Retinal pigment epithelial cell (primary cell): ENCODE results near the gene ZNF445.
"Not testable (repeated sequence)": the region's sequence is repeated elsewhere in the genome, so short reads cannot be mapped to it uniquely, and the experiment has no call there.

Source experiments
- DNase-seq: peaks from one replicate; pipeline ENCODE4 v3.0.0-alpha.2; 2010; ENCODE audit warnings: low read depth
- H3K4me3 ChIP-seq: 2 replicates; pipeline ENCODE4 v1.5.1; 2011; ENCODE audit warnings: mild to moderate bottlenecking, low read length, control low read depth, moderate library complexity
- TF ChIP-seq, protein P1 (sequence below): conservative IDR thresholded peaks from 2 replicates; pipeline ENCODE4 v1.5.1; 2011; ENCODE audit warnings: low read depth, low read length, control low read depth, inconsistent platforms

The ZNF445 gene

DNA sequence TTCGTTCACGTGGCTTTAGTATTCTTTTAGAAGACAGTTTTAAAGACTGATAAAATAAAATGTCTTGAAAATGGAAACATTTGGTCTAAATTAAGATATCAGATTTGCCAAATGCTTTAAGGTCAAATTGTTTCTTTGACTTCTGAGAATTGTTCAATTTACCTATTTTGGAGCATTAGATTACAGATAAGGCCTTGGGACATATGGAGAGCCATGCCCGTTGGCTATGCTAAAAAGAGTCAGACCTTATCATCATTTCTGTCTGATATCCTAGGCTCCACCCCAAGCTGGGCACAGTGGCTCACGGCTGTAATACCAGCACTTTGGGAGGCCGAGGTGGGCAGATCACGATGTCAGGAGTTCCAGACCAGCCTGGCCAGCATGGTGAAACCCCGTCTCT is 13.0 kb downstream of the ZNF445 start:
- no peak for DNase-seq
- TF ChIP-seq, protein P1, sequence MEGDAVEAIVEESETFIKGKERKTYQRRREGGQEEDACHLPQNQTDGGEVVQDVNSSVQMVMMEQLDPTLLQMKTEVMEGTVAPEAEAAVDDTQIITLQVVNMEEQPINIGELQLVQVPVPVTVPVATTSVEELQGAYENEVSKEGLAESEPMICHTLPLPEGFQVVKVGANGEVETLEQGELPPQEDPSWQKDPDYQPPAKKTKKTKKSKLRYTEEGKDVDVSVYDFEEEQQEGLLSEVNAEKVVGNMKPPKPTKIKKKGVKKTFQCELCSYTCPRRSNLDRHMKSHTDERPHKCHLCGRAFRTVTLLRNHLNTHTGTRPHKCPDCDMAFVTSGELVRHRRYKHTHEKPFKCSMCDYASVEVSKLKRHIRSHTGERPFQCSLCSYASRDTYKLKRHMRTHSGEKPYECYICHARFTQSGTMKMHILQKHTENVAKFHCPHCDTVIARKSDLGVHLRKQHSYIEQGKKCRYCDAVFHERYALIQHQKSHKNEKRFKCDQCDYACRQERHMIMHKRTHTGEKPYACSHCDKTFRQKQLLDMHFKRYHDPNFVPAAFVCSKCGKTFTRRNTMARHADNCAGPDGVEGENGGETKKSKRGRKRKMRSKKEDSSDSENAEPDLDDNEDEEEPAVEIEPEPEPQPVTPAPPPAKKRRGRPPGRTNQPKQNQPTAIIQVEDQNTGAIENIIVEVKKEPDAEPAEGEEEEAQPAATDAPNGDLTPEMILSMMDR, result no peak
- H3K4me3 ChIP-seq, result no peak overlapping the region

DNA sequence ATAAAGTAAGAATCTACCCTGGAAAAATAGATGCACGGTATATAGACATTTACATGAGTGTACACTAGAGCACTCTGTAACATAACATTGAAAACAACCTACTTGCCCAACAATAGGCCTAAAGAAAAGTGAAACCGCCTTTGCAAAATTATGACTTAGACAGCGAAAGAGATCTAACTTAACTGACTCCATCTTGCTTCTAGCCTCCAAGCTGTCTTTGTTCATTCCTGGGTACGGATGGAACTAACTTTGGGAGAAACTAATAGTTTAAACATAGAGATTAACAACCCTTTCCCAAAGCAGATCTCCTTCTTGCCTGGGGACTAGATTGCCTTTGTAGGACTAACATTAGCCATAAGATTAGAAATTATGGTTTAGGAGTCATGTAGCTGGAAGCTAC is 17.4 kb downstream of the ZNF445 start:
- not testable (repeated sequence) for H3K4me3 ChIP-seq, DNase-seq

DNA sequence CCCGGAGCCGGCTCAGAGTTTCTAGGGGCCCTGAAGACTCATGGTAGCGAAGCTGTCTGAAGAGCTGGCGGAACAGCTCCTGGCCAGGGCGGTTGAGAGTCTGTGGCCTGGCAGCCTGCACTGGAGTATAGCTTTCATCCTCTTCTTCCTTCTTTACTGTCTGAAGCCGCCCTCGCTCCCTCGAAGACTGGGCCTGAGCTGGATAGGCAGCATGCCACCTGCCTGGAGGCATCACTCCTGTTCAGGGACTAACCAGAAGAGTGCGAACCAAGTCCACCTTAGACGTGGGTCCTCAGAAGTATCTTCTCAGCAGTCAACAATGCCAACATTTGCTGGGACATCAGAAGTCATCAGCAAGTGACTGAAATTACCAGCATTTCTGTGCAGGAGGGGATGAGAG is 22.2 kb downstream of the ZNF445 start:
- DNase-seq, result no peak
- H3K4me3 ChIP-seq, result no peak overlapping the region
- TF ChIP-seq, protein P1, result no peak

DNA sequence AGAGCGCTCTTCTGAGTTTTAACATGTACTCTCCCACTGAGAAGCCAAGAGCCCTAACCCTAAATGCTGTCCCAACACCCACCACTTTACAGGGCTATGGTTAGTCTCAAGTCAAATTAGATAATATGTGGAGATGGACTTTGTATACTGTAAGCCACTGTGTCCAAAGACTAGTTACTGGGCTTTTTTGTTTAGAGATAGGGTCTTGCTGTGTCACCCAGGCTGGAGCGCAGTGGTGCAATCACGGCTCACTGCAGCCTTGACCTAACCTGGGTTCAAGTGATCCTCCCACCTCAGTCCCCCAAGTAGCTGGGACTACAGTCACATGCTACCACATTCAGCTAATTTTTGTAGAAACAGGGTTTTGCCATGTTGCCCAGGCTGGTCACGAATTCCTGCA is 23.2 kb downstream of the ZNF445 start:
- no peak for DNase-seq
- TF ChIP-seq, protein P1, result no peak
- H3K4me3 ChIP-seq, result no peak overlapping the region

DNA sequence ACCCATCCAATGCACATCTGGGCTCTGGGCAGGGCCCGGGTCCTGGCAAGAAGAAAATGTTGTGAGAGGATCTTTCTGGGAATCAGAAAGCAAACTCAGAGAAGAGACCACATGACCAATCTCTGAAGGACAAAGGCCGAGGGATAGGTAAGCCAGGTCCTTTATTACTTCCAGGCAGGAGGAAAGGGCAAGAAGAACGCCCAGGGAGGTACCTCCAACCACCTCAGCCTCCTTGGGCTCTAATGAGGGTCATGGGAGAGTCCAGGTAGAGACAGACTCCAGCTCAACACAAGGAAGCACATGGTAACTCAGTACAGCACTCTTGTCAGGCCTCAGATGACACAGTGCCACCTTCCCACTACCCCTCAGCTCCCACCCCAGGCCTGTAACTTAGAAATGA is 26.0 kb downstream of the ZNF445 start:
- TF ChIP-seq, protein P1, result no peak
- no peak for DNase-seq
- no peak overlapping the region for H3K4me3 ChIP-seq

DNA sequence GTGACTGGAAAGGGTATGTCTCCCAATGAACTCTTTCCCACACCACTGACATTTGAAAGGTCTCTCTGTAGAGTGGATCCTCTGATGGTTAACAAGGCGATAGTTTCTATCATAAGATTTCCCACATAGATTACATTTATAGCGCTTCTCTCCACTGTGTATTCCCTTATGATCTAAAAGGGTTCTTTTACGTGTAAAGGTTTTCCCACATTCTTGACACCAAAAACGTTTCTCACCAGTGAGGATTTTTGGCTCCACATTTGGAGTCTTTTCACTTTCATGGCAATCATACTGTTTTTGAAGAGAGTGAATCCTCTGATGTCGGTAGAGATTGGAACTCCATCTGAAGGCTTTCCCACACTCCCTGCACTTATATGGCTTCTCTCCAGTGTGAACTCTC is 30.5 kb downstream of the ZNF445 start:
- TF ChIP-seq, protein P1, result no peak
- DNase-seq, result no peak
- H3K4me3 ChIP-seq, result no peak overlapping the region

DNA sequence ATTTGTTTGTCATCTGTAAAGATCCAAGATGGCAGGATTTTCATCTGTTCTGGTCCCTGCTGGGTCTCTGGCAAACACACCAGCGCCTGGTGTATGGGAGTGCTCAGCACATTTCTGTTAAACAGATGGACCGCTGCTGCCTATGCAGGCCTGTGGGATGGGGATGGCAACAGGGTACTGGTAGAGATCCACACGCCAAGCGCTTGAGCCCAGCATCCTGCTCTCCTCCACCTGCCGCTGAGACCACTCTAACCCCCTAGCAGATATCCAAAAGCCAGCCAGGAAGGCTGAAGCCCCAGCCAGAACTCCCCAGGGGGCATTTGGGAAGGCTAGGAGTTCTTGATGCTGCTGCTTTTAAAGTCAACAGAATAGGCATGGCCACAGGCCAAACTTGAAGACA is 31.7 kb downstream of the ZNF445 start:
- no peak overlapping the region for H3K4me3 ChIP-seq
- TF ChIP-seq, protein P1, result no peak
- no peak for DNase-seq
